Measurements from ENCODE around the gene NUDT3. TPM values are rescaled to one million over a fixed set of nuclear protein-coding genes. Genes with fewer than 3 reads are reported as not detected.
"Not testable (repeated sequence)": the region's sequence is repeated elsewhere in the genome, so short reads cannot be mapped to it uniquely, and the experiment has no call there.

NUDT3 gene
- total RNA-seq, 1 experiment from 2014 or later: 23.6 TPM

DNA sequence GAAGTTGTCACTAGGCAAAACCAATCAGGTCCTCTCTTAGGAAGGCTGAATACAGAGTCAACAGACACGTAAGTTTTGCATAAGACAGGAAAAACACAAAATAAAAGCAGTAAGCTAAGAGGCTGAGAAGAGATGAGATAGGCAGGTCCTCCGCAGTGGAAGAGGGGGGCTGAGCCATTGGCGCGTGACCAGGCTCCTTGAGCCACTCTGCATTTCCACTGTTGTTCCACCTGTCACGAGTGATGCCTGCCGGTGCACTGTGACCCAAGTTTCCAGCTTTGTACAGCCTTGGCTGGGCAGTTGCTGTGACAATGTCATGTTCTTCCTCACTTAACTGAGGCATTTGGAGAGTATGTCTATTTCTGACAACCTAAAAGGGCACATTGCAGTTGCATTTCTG, 58.6 kb downstream of the NUDT3 start:
- BruUV-seq (replicated peaks): no TSS peak
- H3K27me3 Mint-ChIP-seq (ENCODE audit: insufficient read depth, unreplicated experiment): no peaks in the 10 kb centered on the region
- peak overlapping the region; percentile 67 for H3K27ac Mint-ChIP-seq (ENCODE audit: low read depth, unreplicated experiment)
- H3K36me3 Mint-ChIP-seq (ENCODE audit: insufficient read depth, unreplicated experiment): peaks cover 28% of the 10 kb centered on the region
- H3K4me1 Mint-ChIP-seq (ENCODE audit: insufficient read depth, unreplicated experiment): no peaks in the 10 kb centered on the region
- no peak overlapping the region for H3K4me3 Mint-ChIP-seq (ENCODE audit: unreplicated experiment)
- TF ChIP-seq, protein P1, sequence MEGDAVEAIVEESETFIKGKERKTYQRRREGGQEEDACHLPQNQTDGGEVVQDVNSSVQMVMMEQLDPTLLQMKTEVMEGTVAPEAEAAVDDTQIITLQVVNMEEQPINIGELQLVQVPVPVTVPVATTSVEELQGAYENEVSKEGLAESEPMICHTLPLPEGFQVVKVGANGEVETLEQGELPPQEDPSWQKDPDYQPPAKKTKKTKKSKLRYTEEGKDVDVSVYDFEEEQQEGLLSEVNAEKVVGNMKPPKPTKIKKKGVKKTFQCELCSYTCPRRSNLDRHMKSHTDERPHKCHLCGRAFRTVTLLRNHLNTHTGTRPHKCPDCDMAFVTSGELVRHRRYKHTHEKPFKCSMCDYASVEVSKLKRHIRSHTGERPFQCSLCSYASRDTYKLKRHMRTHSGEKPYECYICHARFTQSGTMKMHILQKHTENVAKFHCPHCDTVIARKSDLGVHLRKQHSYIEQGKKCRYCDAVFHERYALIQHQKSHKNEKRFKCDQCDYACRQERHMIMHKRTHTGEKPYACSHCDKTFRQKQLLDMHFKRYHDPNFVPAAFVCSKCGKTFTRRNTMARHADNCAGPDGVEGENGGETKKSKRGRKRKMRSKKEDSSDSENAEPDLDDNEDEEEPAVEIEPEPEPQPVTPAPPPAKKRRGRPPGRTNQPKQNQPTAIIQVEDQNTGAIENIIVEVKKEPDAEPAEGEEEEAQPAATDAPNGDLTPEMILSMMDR (IDR thresholded peaks at IDR 0.05; ENCODE audit: unreplicated experiment): no peak
- CTCF ChIA-PET: no interaction called here
- intact Hi-C loops (cut with micrococcal nuclease): no loop called here
- no peak for DNase-seq (ENCODE audit: unreplicated experiment)
- H3K9me3 Mint-ChIP-seq (ENCODE audit: unreplicated experiment): no peaks in the 10 kb centered on the region
- POLR2A ChIA-PET: no interaction called here

DNA sequence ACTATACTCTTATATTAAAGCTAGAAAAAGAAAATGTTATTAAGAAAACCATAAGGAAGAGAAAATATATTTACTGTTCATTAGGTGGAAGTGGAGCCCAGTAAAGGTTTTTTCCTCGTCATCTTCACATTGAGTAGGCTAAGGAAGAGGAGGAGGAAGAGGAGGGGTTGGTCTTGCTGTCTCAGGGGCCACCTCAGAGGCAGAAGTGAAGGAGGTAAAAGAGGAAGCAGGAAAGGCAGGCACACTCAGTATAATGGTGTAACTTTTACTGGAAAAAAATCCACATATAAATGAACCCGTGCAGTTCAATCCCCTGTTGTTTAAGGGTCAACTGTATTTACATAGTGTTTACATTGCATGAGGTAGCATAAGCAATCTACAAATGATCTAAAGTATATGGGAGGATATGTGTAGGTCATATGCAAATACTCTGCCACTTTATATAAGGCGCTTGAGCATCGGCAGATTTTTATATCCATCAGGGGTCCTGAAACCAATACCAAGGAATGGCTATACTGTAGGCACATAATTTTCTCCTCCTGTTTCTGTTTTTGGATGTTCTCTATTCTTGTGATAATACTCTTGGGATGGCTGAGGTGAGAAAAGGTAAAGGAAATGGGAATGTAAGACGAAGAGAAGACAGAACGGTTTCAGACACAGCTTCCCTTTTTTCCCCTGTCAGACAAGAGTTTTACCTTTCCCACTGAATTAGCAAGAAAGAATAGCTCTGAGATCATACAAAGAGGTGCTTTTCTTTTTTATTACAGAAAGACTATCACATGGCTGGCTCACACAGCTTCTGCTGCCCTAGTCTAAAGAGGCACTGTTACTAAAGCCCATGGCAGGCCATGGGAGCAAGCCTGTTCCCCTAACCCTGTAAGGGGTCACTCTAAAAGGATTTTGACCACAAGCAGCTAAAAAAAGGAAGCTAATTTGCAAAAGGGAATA, 59.9 kb downstream of the NUDT3 start:
- H3K36me3 Mint-ChIP-seq (ENCODE audit: insufficient read depth, unreplicated experiment): peaks cover 28% of the 10 kb centered on the region
- no TSS peak for BruUV-seq (replicated peaks)
- no peaks in the 10 kb centered on the region for H3K4me1 Mint-ChIP-seq (ENCODE audit: insufficient read depth, unreplicated experiment)
- intact Hi-C loops (cut with micrococcal nuclease): no loop called here
- H3K27me3 Mint-ChIP-seq (ENCODE audit: insufficient read depth, unreplicated experiment): no peaks in the 10 kb centered on the region
- ChIA-PET CTCF (interaction anchor here (0.6 to 1.3 kb wide), 3 partner anchors 83 to 1970 kb away, joined by 3 to 4 read pairs (median 3); no protein-coding TSS in a partner anchor), POLR2A (interaction anchor here (0.9 kb wide), 1 partner anchor 33 kb away, joined by 3 read pairs; no protein-coding TSS in a partner anchor)
- H3K27ac Mint-ChIP-seq (ENCODE audit: low read depth, unreplicated experiment): peak overlapping the region; percentile 35
- no peak overlapping the region for H3K4me3 Mint-ChIP-seq (ENCODE audit: unreplicated experiment)
- DNase-seq (ENCODE audit: unreplicated experiment): no peak
- TF ChIP-seq, protein P1 (IDR thresholded peaks at IDR 0.05; ENCODE audit: unreplicated experiment): no peak
- no peaks in the 10 kb centered on the region for H3K9me3 Mint-ChIP-seq (ENCODE audit: unreplicated experiment)

DNA sequence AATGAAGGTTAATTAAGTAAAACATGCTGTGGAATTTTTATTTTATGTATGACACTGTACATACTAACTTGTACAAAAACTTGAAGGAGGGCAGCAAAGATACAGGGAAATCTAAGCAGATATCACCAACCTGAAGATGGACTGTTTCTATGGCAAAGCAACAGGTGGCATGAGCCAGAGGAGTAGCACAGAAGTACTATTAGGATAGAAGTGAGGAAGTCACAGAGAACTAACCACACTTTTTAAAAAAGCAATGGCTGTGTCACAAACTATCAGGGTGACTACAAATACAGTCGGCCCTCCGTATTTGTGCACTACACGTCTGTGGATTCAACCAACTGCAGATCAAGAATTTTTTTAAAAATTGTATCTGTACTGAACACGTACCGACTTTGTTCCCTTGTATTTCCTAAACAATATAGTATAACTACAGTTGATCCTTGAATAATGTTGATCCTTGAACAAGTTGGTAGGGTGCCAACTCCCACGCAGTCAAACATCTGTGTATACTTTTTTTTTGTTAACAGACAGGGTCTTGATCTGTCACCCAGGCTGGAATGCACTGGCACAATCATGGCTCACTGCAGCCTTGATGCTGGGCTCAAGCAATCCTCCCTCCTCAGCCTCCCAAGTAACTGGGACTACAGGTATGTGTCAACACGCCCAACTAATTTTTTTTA, 61.0 kb downstream of the NUDT3 start:
- TF ChIP-seq, protein P1 (IDR thresholded peaks at IDR 0.05; ENCODE audit: unreplicated experiment): no peak
- no peak for DNase-seq (ENCODE audit: unreplicated experiment)
- Mint-ChIP-seq H3K4me1 (ENCODE audit: insufficient read depth, unreplicated experiment) (no peaks in the 10 kb centered on the region), H3K36me3 (ENCODE audit: insufficient read depth, unreplicated experiment) (peaks cover 19% of the 10 kb centered on the region), H3K27ac (ENCODE audit: low read depth, unreplicated experiment) (no peak overlapping the region), H3K9me3 (ENCODE audit: unreplicated experiment) (no peaks in the 10 kb centered on the region), H3K4me3 (ENCODE audit: unreplicated experiment) (no peak overlapping the region), H3K27me3 (ENCODE audit: insufficient read depth, unreplicated experiment) (no peaks in the 10 kb centered on the region)
- ChIA-PET POLR2A (interaction anchor here (0.6 kb wide), 1 partner anchor 678 kb away, joined by 3 read pairs; no protein-coding TSS in a partner anchor), CTCF (interaction anchor here (0.6 kb wide), 1 partner anchor 1971 kb away, joined by 4 read pairs; no protein-coding TSS in a partner anchor)
- BruUV-seq (replicated peaks): no TSS peak
- intact Hi-C loops (cut with micrococcal nuclease): no loop called here

DNA sequence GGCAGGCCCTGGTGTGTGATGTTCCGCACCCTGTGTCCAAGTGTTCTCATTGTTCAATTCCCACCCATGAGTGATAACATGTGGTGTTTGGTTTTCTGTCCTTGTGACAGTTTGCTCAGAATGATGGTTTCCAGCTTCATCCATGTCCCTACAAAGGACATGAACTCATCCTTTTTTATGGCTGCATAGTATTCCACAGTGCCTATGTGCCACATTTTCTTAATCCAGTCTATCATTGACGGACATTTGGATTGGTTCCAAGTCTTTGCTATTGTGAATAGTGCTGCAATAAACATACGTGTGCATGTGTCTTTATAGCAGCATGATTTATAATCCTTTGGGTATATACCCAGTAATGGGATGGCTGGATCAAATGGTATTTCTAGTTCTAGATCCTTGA, 62.7 kb downstream of the NUDT3 start:
- intact Hi-C loops (cut with micrococcal nuclease); BruUV-seq (replicated peaks); CTCF ChIA-PET: not testable (repeated sequence)

More for the DNA sequence above, 62.7 kb downstream of the NUDT3 start:
- H3K4me3 Mint-ChIP-seq (ENCODE audit: unreplicated experiment); H3K27me3 Mint-ChIP-seq (ENCODE audit: insufficient read depth, unreplicated experiment); H3K4me1 Mint-ChIP-seq (ENCODE audit: insufficient read depth, unreplicated experiment); H3K27ac Mint-ChIP-seq (ENCODE audit: low read depth, unreplicated experiment); POLR2A ChIA-PET; H3K9me3 Mint-ChIP-seq (ENCODE audit: unreplicated experiment); DNase-seq (ENCODE audit: unreplicated experiment): not testable (repeated sequence)
- peaks cover 12% of the 10 kb centered on the region for H3K36me3 Mint-ChIP-seq (ENCODE audit: insufficient read depth, unreplicated experiment)
